Neuronal stem cell (in vitro differentiated cells): ENCODE data around the gene U2AF1L4.

ENCODE experiments used
- DNase-seq: peaks from one replicate; pipeline ENCODE4 v3.0.0-alpha.2; 2013; ENCODE audit warnings: low spot score
- H2AFZ ChIP-seq: one replicate; pipeline ENCODE4 v1.6.1; 2013; ENCODE audit warnings: mild to moderate bottlenecking, low read length, inconsistent platforms
- H2AK5ac ChIP-seq: 2 replicates; pipeline ENCODE4 v1.6.1; 2013; ENCODE audit warnings: low read depth, mild to moderate bottlenecking, inconsistent platforms, low read length, moderate library complexity, mixed read lengths
- H2BK120ac ChIP-seq: 2 replicates; pipeline ENCODE4 v1.6.1; 2013; ENCODE audit warnings: low read depth, mild to moderate bottlenecking, inconsistent platforms, low read length, moderate library complexity, mixed read lengths
- H2BK12ac ChIP-seq: one replicate; pipeline ENCODE4 v1.6.1; 2013; ENCODE audit warnings: low read length, inconsistent platforms
- H2BK15ac ChIP-seq: 2 replicates; pipeline ENCODE4 v1.6.1; 2013; ENCODE audit warnings: mild to moderate bottlenecking, low read length, inconsistent platforms, mixed read lengths
- H2BK5ac ChIP-seq: one replicate; pipeline ENCODE4 v1.6.1; 2013; ENCODE audit warnings: inconsistent platforms, mild to moderate bottlenecking, low read length, moderate library complexity
- H3K14ac ChIP-seq: one replicate; pipeline ENCODE4 v1.6.1; 2013; ENCODE audit warnings: low read length, inconsistent platforms
- H3K18ac ChIP-seq: 2 replicates; pipeline ENCODE4 v1.6.1; 2013; ENCODE audit warnings: low read length, inconsistent platforms
- H3K23ac ChIP-seq: 2 replicates; pipeline ENCODE4 v1.6.1; 2013; ENCODE audit warnings: low read depth, mild to moderate bottlenecking, mixed read lengths, low read length, inconsistent platforms; ENCODE audit not compliant: poor library complexity
- H3K27ac ChIP-seq: replicated peaks from 3 replicates; pipeline ENCODE4 v1.5.1; 2013; ENCODE audit warnings: low read length, inconsistent platforms
- H3K27me3 ChIP-seq, 3 experiments: 2 replicates each; pipeline ENCODE4 v1.6.1; 2013; ENCODE audit warnings: low read length in 3 of 3, mild to moderate bottlenecking in 2 of 3, inconsistent platforms in 1 of 3, low read depth in 1 of 3, mixed read lengths in 1 of 3, moderate library complexity in 1 of 3; ENCODE audit not compliant: control insufficient read depth in 3 of 3, insufficient read depth in 3 of 3
- H3K36me3 ChIP-seq, 2 donors: replicated peaks in 1 of 2; 2 replicates each; pipeline ENCODE4 v1.6.1; 2013; ENCODE audit warnings: low read length in 2 of 2; ENCODE audit not compliant: control insufficient read depth in 2 of 2, insufficient read depth in 2 of 2
- H3K4ac ChIP-seq: 2 replicates; pipeline ENCODE4 v1.6.1; 2013; ENCODE audit warnings: inconsistent platforms, mild to moderate bottlenecking, low read length, moderate library complexity
- H3K4me1 ChIP-seq, 2 donors: 1 replicate in 1 of 2; 2 replicates in 1 of 2; pipeline ENCODE4 v1.6.1; 2013; ENCODE audit warnings: low read length in 2 of 2, low read depth in 1 of 2; ENCODE audit not compliant: control insufficient read depth in 2 of 2, insufficient read depth in 1 of 2
- H3K4me2 ChIP-seq: one replicate; pipeline ENCODE4 v1.6.1; 2013; ENCODE audit warnings: mild to moderate bottlenecking, low read length, inconsistent platforms; ENCODE audit not compliant: insufficient read depth, poor library complexity, severe bottlenecking
- H3K4me3 ChIP-seq, 2 donors: 2 replicates each; pipeline ENCODE4 v1.5.1; 2013; ENCODE audit warnings: low read length in 2 of 2, mild to moderate bottlenecking in 2 of 2, inconsistent platforms in 1 of 2, moderate library complexity in 1 of 2
- H3K79me1 ChIP-seq: one replicate; pipeline ENCODE4 v1.6.1; 2013; ENCODE audit warnings: low read depth, mild to moderate bottlenecking, inconsistent platforms, low read length, moderate library complexity
- H3K9ac ChIP-seq: one replicate; pipeline ENCODE4 v1.6.1; 2013; ENCODE audit warnings: mild to moderate bottlenecking, low read depth, low read length, inconsistent platforms; ENCODE audit not compliant: poor library complexity
- H3K9me3 ChIP-seq, 2 donors: replicated peaks in 1 of 2; 2 replicates each; pipeline versions ENCODE3 to v1.6.1; 2013; ENCODE audit warnings: low read length in 2 of 2, mild to moderate bottlenecking in 2 of 2, inconsistent platforms in 1 of 2, low read depth in 1 of 2, mixed read lengths in 1 of 2, moderate library complexity in 1 of 2; ENCODE audit not compliant: control insufficient read depth in 2 of 2, insufficient read depth in 1 of 2
- H4K8ac ChIP-seq: one replicate; pipeline ENCODE4 v1.6.1; 2013; ENCODE audit warnings: low read depth, mild to moderate bottlenecking, inconsistent platforms, low read length, moderate library complexity
- H4K91ac ChIP-seq: one replicate; pipeline ENCODE4 v1.6.1; 2013; ENCODE audit warnings: low read length, low read depth, mild to moderate bottlenecking, inconsistent platforms; ENCODE audit not compliant: poor library complexity
- WGBS, 2 donors: extraction: QIAGEN DNeasy Blood & Tissue Kit; methylation state at CpG; one replicate each; pipeline ENCODE4 v1.1.7; 2013; ENCODE audit warnings: missing lambda C conversion rate in 2 of 2, mixed read lengths in 1 of 2; ENCODE audit not compliant: insufficient read length in 2 of 2, insufficient replicate concordance in 1 of 2; ENCODE audit errors: extremely low coverage in 2 of 2; 5-methylcytosine and 5-hydroxymethylcytosine counted together

U2AF1L4 gene

GRCh38 chr19:35748106-35749020 is 3.1 kb upstream of the U2AF1L4 start, which contains the start of gene LIN37:
TSS of gene LIN37 (plus strand) at chr19:35748576. CDS start at chr19:35748725, 149 bp downstream.
- DNase-seq: peak; percentile 99
- Histone ChIP-seq H2BK12ac (no peak within 1 kb of the TSS), H4K91ac (no peak within 1 kb of the TSS), H3K23ac (no peak within 1 kb of the TSS), H3K27ac (no peak within 1 kb of the TSS), H2AK5ac (no peak within 1 kb of the TSS), H3K4me1 (peaks cover 9 to 12% of the 10 kb centered on the region in 2 donors), H4K8ac (no peak within 1 kb of the TSS), H3K14ac (peak within 1 kb of the TSS; percentile 59), H2BK5ac (no peak within 1 kb of the TSS), H3K18ac (no peak within 1 kb of the TSS), H3K79me1 (peaks cover 8% of the 10 kb centered on the region), H3K27me3 (no peaks in the 10 kb centered on the region), H2BK15ac (no peak within 1 kb of the TSS), H3K9me3 (no peaks in the 10 kb centered on the region), H3K4me3 (peak within 1 kb of the TSS; percentile 77 to 97), H2AFZ (peak within 1 kb of the TSS; percentile 83), H2BK120ac (no peak within 1 kb of the TSS), H3K9ac (peak within 1 kb of the TSS; percentile 89), H3K36me3 (peaks cover 3 to 16% of the 10 kb centered on the region in 2 donors), H3K4ac (no peak within 1 kb of the TSS), H3K4me2 (peak within 1 kb of the TSS; percentile 96)
- no CpG with 5 or more reads among the region's 45 CpGs for WGBS, 2 donors

DNA sequence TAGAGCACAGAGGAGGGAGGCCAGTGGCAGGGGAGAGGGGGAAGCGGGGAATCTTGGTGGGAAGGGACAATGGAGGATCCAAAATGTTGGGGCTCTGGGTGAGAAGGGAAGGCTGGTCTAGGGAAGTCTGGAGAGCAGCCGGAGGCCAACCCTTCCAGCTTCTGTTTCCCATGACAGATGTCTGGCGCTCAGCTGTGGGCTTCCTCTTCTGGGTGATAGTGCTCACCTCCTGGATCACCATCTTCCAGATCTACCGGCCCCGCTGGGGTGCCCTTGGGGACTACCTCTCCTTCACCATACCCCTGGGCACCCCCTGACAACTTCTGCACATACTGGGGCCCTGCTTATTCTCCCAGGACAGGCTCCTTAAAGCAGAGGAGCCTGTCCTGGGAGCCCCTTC is 1.3 kb upstream of the U2AF1L4 start:
- H4K91ac ChIP-seq: no peak overlapping the region
- H3K36me3 ChIP-seq: peaks cover 6 to 8% of the 10 kb centered on the region in 2 donors
- peak overlapping the region in 1 of 2 donors; percentile 74 for H3K4me3 ChIP-seq
- no peaks in the 10 kb centered on the region for H3K9me3 ChIP-seq
- no peak overlapping the region for H2BK120ac ChIP-seq
- no peak overlapping the region for H3K23ac ChIP-seq
- H3K14ac ChIP-seq: no peak overlapping the region
- DNase-seq: no peak
- no peak overlapping the region for H2BK12ac ChIP-seq
- H4K8ac ChIP-seq: no peak overlapping the region
- H3K18ac ChIP-seq: no peak overlapping the region
- no peak overlapping the region for H2AFZ ChIP-seq
- H3K27ac ChIP-seq: no peak overlapping the region
- no CpG with 5 or more reads among the region's 5 CpGs for WGBS, 2 donors
- no peaks in the 10 kb centered on the region for H3K27me3 ChIP-seq
- no peak overlapping the region for H3K9ac ChIP-seq
- H3K4me1 ChIP-seq: peaks cover 9 to 12% of the 10 kb centered on the region in 2 donors
- H2BK5ac ChIP-seq: no peak overlapping the region
- H3K4me2 ChIP-seq: no peak overlapping the region
- H3K79me1 ChIP-seq: peaks cover 8% of the 10 kb centered on the region
- no peak overlapping the region for H3K4ac ChIP-seq
- H2AK5ac ChIP-seq: no peak overlapping the region
- no peak overlapping the region for H2BK15ac ChIP-seq

- peak overlapping the region; percentile 85 for H2AFZ ChIP-seq
- no CpG with 5 or more reads among the region's 4 CpGs for WGBS, 2 donors
Observed at GRCh38 chr19:35746087-35746462, 857 bp upstream of the U2AF1L4 start.

More at GRCh38 chr19:35746087-35746462, 857 bp upstream of the U2AF1L4 start:
- no peak overlapping the region for H4K8ac ChIP-seq
- peaks cover 9 to 12% of the 10 kb centered on the region in 2 donors for H3K4me1 ChIP-seq
- no peak overlapping the region for H3K18ac ChIP-seq
- no peaks in the 10 kb centered on the region for H3K9me3 ChIP-seq
- no peak overlapping the region for H2BK12ac ChIP-seq
- H3K4me2 ChIP-seq: peak overlapping the region; percentile 66
- H2BK15ac ChIP-seq: no peak overlapping the region
- H3K27ac ChIP-seq: no peak overlapping the region
- no peak overlapping the region for H2BK120ac ChIP-seq
- no peak overlapping the region for H4K91ac ChIP-seq
- H3K27me3 ChIP-seq: no peaks in the 10 kb centered on the region
- no peak overlapping the region for H3K9ac ChIP-seq
- H3K79me1 ChIP-seq: peaks cover 8% of the 10 kb centered on the region
- no peak overlapping the region for H3K4ac ChIP-seq
- no peak overlapping the region for H3K14ac ChIP-seq
- no peak overlapping the region for H2BK5ac ChIP-seq
- H3K23ac ChIP-seq: no peak overlapping the region
- DNase-seq: no peak
- H3K4me3 ChIP-seq: peak overlapping the region; percentile 74 to 85
- H3K36me3 ChIP-seq: peaks cover 6 to 8% of the 10 kb centered on the region in 2 donors
- no peak overlapping the region for H2AK5ac ChIP-seq
